ENCODE measurements around the gene WDFY4. TPM values are rescaled to one million over a fixed set of nuclear protein-coding genes. Genes with fewer than 3 reads are reported as not detected.
A peak's percentile ranks its signal among the peaks of the same experiment; 100 is the strongest.

The WDFY4 gene
- total RNA-seq, 2 donors from 2014 or later, result not detected

- no peaks in the 10 kb centered on the region for H3K9me3 ChIP-seq (ENCODE audit: control insufficient read depth, low read length)
- no peak overlapping the region for H3K4me3 ChIP-seq (ENCODE audit: low read length)
- H3K9me3 Mint-ChIP-seq, result no peaks in the 10 kb centered on the region
- H3K36me3 Mint-ChIP-seq (ENCODE audit: low read depth), result no peaks in the 10 kb centered on the region
- DNase-seq, result peak; percentile 11
- no peak overlapping the region for H3K9ac ChIP-seq (ENCODE audit: extremely low read depth, low read length, poor library complexity, severe bottlenecking)
- TF ChIP-seq CTCF (conservative IDR thresholded peaks at IDR 0.05), result no peak
- 88 to 95% methylated on average over 5 of the region's 5 CpGs for WGBS, 2 experiments (ENCODE audit: insufficient coverage in 1 of 2, insufficient read length in 1 of 2)
- no peaks in the 10 kb centered on the region for H3K4me1 ChIP-seq (ENCODE audit: control insufficient read depth, insufficient read depth, low read length)
- no peaks in the 10 kb centered on the region for H3K4me1 Mint-ChIP-seq
- peaks cover 3% of the 10 kb centered on the region for H3K27me3 Mint-ChIP-seq (ENCODE audit: insufficient read depth)
- no peaks in the 10 kb centered on the region for H3K27me3 ChIP-seq (ENCODE audit: control insufficient read depth, insufficient read depth, low read length, poor library complexity, severe bottlenecking)
- H3K36me3 ChIP-seq (ENCODE audit: control insufficient read depth, insufficient read depth, low read length), result no peaks in the 10 kb centered on the region
- no peak overlapping the region for H3K4me3 Mint-ChIP-seq
- H3K27ac Mint-ChIP-seq, result no peak overlapping the region
- no peak overlapping the region for H3K27ac ChIP-seq (ENCODE audit: low read depth, low read length)
Measured at GRCh38 chr10:48751730-48752129, 67.1 kb downstream of the WDFY4 start.

GRCh38 chr10:48758411-48758810, 73.7 kb downstream of the WDFY4 start:
- Histone ChIP-seq H3K9ac (ENCODE audit: extremely low read depth, low read length, poor library complexity, severe bottlenecking) (no peak overlapping the region), H3K4me1 (ENCODE audit: control insufficient read depth, insufficient read depth, low read length) (no peaks in the 10 kb centered on the region), H3K27ac (ENCODE audit: low read depth, low read length) (no peak overlapping the region), H3K27me3 (ENCODE audit: control insufficient read depth, insufficient read depth, low read length, poor library complexity, severe bottlenecking) (no peaks in the 10 kb centered on the region), H3K4me3 (ENCODE audit: low read length) (no peak overlapping the region), H3K9me3 (ENCODE audit: control insufficient read depth, low read length) (no peaks in the 10 kb centered on the region), H3K36me3 (ENCODE audit: control insufficient read depth, insufficient read depth, low read length) (no peaks in the 10 kb centered on the region)
- 93% methylated on average over 3 of the region's 3 CpGs; no CpG with 5 or more reads in 1 of the 2 experiments for WGBS, 2 experiments (ENCODE audit: insufficient coverage in 1 of 2, insufficient read length in 1 of 2)
- H3K36me3 Mint-ChIP-seq (ENCODE audit: low read depth), result no peaks in the 10 kb centered on the region
- H3K27ac Mint-ChIP-seq, result no peak overlapping the region
- H3K27me3 Mint-ChIP-seq (ENCODE audit: insufficient read depth), result peaks cover 4% of the 10 kb centered on the region
- no peak for DNase-seq
- H3K4me3 Mint-ChIP-seq, result no peak overlapping the region
- no peaks in the 10 kb centered on the region for H3K9me3 Mint-ChIP-seq
- H3K4me1 Mint-ChIP-seq, result no peaks in the 10 kb centered on the region
- TF ChIP-seq CTCF (conservative IDR thresholded peaks at IDR 0.05), result no peak

GRCh38 chr10:48759113-48759901, 74.6 kb downstream of the WDFY4 start:
- H3K4me3 ChIP-seq (ENCODE audit: low read length), result no peak overlapping the region
- Mint-ChIP-seq H3K36me3 (ENCODE audit: low read depth) (no peaks in the 10 kb centered on the region), H3K9me3 (no peaks in the 10 kb centered on the region), H3K4me3 (no peak overlapping the region), H3K27ac (no peak overlapping the region), H3K4me1 (no peaks in the 10 kb centered on the region), H3K27me3 (ENCODE audit: insufficient read depth) (peaks cover 4% of the 10 kb centered on the region)
- TF ChIP-seq CTCF (conservative IDR thresholded peaks at IDR 0.05), result no peak
- H3K27me3 ChIP-seq (ENCODE audit: control insufficient read depth, insufficient read depth, low read length, poor library complexity, severe bottlenecking), result no peaks in the 10 kb centered on the region
- no peaks in the 10 kb centered on the region for H3K4me1 ChIP-seq (ENCODE audit: control insufficient read depth, insufficient read depth, low read length)
- DNase-seq, result no peak
- H3K9ac ChIP-seq (ENCODE audit: extremely low read depth, low read length, poor library complexity, severe bottlenecking), result no peak overlapping the region
- no peak overlapping the region for H3K27ac ChIP-seq (ENCODE audit: low read depth, low read length)
- H3K36me3 ChIP-seq (ENCODE audit: control insufficient read depth, insufficient read depth, low read length), result no peaks in the 10 kb centered on the region
- 83 to 85% methylated on average over 1 to 4 of the region's 4 CpGs for WGBS, 2 experiments (ENCODE audit: insufficient coverage in 1 of 2, insufficient read length in 1 of 2)
- no peaks in the 10 kb centered on the region for H3K9me3 ChIP-seq (ENCODE audit: control insufficient read depth, low read length)

Measured in endodermal cell (in vitro differentiated cells).